ENCODE results near the gene COL6A1. TPM values are rescaled to one million over a fixed set of nuclear protein-coding genes. Genes with fewer than 3 reads are reported as not detected.

Gene COL6A1
- total RNA-seq, 1 experiment from 2014 or later = 193 TPM

- no peaks in the 10 kb centered on the region for H3K79me1 ChIP-seq (ENCODE audit: insufficient read depth, low read depth, low read length, poor library complexity, severe bottlenecking)
- TF ChIP-seq CTCF (conservative IDR thresholded peaks at IDR 0.05) = no peak
- H3K27me3 Mint-ChIP-seq (ENCODE audit: low read depth) = peaks cover 1% of the 10 kb centered on the region
- H3K27ac Mint-ChIP-seq = no peak overlapping the region; a peak in 2 of 7 replicates
- H3K27me3 ChIP-seq (ENCODE audit: insufficient read depth, low read length) = no peaks in the 10 kb centered on the region; the same call in 1 of the 2 replicates
- H3K36me3 Mint-ChIP-seq (ENCODE audit: insufficient read depth in 1 of 3, low read depth in 3 of 3) = peaks cover 15 to 27% (median 17%) of the 10 kb centered on the region in 3 experiments
- no peak overlapping the region for H3K23ac ChIP-seq (ENCODE audit: insufficient read length, low read depth, low read length)
- peaks cover 14% of the 10 kb centered on the region for H3K23me2 ChIP-seq (ENCODE audit: insufficient read length, low read depth, low read length, poor library complexity, severe bottlenecking)
- peaks cover 3% of the 10 kb centered on the region for H4K20me1 ChIP-seq (ENCODE audit: control insufficient read depth, insufficient read depth, insufficient read length)
- H2BK15ac ChIP-seq (ENCODE audit: low read depth, low read length) = no peak overlapping the region
- no peak overlapping the region for H3K4ac ChIP-seq (ENCODE audit: low read depth, low read length)
- H2BK20ac ChIP-seq (ENCODE audit: low read depth, low read length, poor library complexity, severe bottlenecking) = no peak overlapping the region
- H2BK12ac ChIP-seq (ENCODE audit: insufficient read length, low read depth, low read length) = no peak overlapping the region
- no peak overlapping the region for H3K56ac ChIP-seq (ENCODE audit: insufficient read length, low read depth, low read length)
- H3K4me3 Mint-ChIP-seq = 0 out of 5 replicates have a peak overlapping the region, but pooled peaks of 1 of the 2 experiments have one; percentile 27
- H3T11ph ChIP-seq (ENCODE audit: low read length) = no peak overlapping the region
- H2BK120ac ChIP-seq (ENCODE audit: low read depth, low read length, poor library complexity, severe bottlenecking) = no peak overlapping the region
- no peak overlapping the region for H4K8ac ChIP-seq (replicated peaks; ENCODE audit: insufficient read length, low read depth, low read length)
- no peak overlapping the region for H2AK5ac ChIP-seq (ENCODE audit: insufficient read length, low read length)
- H3K27ac ChIP-seq (ENCODE audit: insufficient read length, low read depth, low read length) = no peak overlapping the region
- H2AFZ ChIP-seq (ENCODE audit: low read length) = no peak overlapping the region
- H4K91ac ChIP-seq (ENCODE audit: insufficient read length, low read depth, low read length) = no peak overlapping the region
- H3K9me3 ChIP-seq (ENCODE audit: control insufficient read depth, low read depth, low read length) = no peaks in the 10 kb centered on the region
- no peak overlapping the region for H3K9ac ChIP-seq (ENCODE audit: extremely low read depth, insufficient read length, low read length)
- H3K4me2 ChIP-seq (ENCODE audit: insufficient read depth, insufficient read length, low read length) = no peak overlapping the region
- H3K9me3 Mint-ChIP-seq = no peaks in the 10 kb centered on the region
- H2BK5ac ChIP-seq (ENCODE audit: insufficient read length, low read length) = no peak overlapping the region
- H3K4me1 ChIP-seq (ENCODE audit: insufficient read depth, low read length) = no peaks in the 10 kb centered on the region
- no peaks in the 10 kb centered on the region for H3K79me2 ChIP-seq (ENCODE audit: insufficient read depth, low read length)
- peaks cover 0 to 3% of the 10 kb centered on the region in 2 experiments; a peak in 3 of 4 replicates for H3K4me1 Mint-ChIP-seq
- no peak overlapping the region for H4K5ac ChIP-seq (ENCODE audit: insufficient read length, low read depth, low read length)
- WGBS (ENCODE audit: extremely low coverage, insufficient read length, low lambda C conversion rate) = no CpG with 5 or more reads among the region's 3 CpGs
- H3K14ac ChIP-seq (ENCODE audit: insufficient read depth, low read length) = no peak overlapping the region
- no peak for DNase-seq
- H3K18ac ChIP-seq (ENCODE audit: insufficient read length, low read depth, low read length) = no peak overlapping the region
Observed at GRCh38 chr21:45984584-45985095, 3.1 kb downstream of the COL6A1 start.
